Endothelial cell of umbilical vein (primary cell): Measurements from ENCODE around the gene MFAP1.

Source experiments
- CTCF ChIP-seq, 2 donors: IDR thresholded peaks; 1 replicate in 1 of 2; 2 replicates in 1 of 2; pipeline ENCODE4 v1.5.1; 2011; ENCODE audit warnings: low read length in 2 of 2, mild to moderate bottlenecking in 2 of 2, moderate library complexity in 2 of 2, control low read depth in 1 of 2, inconsistent platforms in 1 of 2, low read depth in 1 of 2; ENCODE audit not compliant: insufficient read depth in 1 of 2; ENCODE audit errors: extremely low read depth in 1 of 2
- EZH2 ChIP-seq: IDR thresholded peaks from 2 replicates; pipeline ENCODE4 v1.6.1; 2012; ENCODE audit warnings: borderline replicate concordance, low read depth, mild to moderate bottlenecking, moderate library complexity, low read length, inconsistent platforms; ENCODE audit not compliant: severe bottlenecking
- FOS ChIP-seq: IDR thresholded peaks from 2 replicates; pipeline ENCODE4 v1.6.1; 2011; ENCODE audit warnings: mild to moderate bottlenecking, low read length, moderate library complexity, borderline replicate concordance; ENCODE audit not compliant: insufficient read depth
- GATA2 ChIP-seq: IDR thresholded peaks from 2 replicates; pipeline ENCODE4 v1.7.0; 2011; ENCODE audit warnings: low read depth, mild to moderate bottlenecking, moderate library complexity, mixed read lengths, low read length; ENCODE audit not compliant: insufficient read length, insufficient read depth
- JUN ChIP-seq: IDR thresholded peaks from 2 replicates; pipeline ENCODE4 v1.6.1; 2011; ENCODE audit warnings: borderline replicate concordance, low read depth; ENCODE audit not compliant: insufficient read length, insufficient read depth
- MYC ChIP-seq: IDR thresholded peaks from one replicate; pipeline ENCODE4 v1.6.1; 2011; ENCODE audit warnings: mild to moderate bottlenecking, low read depth, low read length
- POLR2A ChIP-seq: IDR thresholded peaks from 2 replicates; pipeline ENCODE4 v1.6.1; 2012; ENCODE audit warnings: low read depth, mild to moderate bottlenecking, control low read depth, low read length
- POLR2AphosphoS5 ChIP-seq: IDR thresholded peaks from 2 replicates; pipeline ENCODE4 v1.6.1; 2012; ENCODE audit warnings: low read depth, mild to moderate bottlenecking, control low read depth, low read length, moderate library complexity; ENCODE audit not compliant: insufficient read depth
- TF ChIP-seq, protein P1 (sequence below): IDR thresholded peaks from 2 replicates; pipeline ENCODE4 v1.6.1; 2011; ENCODE audit not compliant: insufficient read depth, insufficient read length

GRCh38 chr15:43772624-43773023 is 51.9 kb downstream of the MFAP1 start:
- no peak for TF ChIP-seq POLR2AphosphoS5
- TF ChIP-seq CTCF (IDR thresholded peaks at IDR 0.05; ENCODE audit: extremely low read depth in 1 of 2, insufficient read depth in 1 of 2, low read depth in 1 of 2, low read length in 2 of 2), result no peak
- no peak for TF ChIP-seq FOS
- no peak for TF ChIP-seq GATA2
- no peak for TF ChIP-seq MYC
- no peak for TF ChIP-seq JUN
- TF ChIP-seq, protein P1, sequence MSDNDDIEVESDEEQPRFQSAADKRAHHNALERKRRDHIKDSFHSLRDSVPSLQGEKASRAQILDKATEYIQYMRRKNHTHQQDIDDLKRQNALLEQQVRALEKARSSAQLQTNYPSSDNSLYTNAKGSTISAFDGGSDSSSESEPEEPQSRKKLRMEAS, result no peak
- TF ChIP-seq EZH2, result no peak
- TF ChIP-seq POLR2A, result no peak
